Measurements from ENCODE around the gene SLC19A1.

The SLC19A1 gene

GRCh38 chr21:45572783-45573451 lies 30.7 kb upstream of the SLC19A1 start:
- no peak for TF ChIP-seq TEAD4 (IDR thresholded peaks at IDR 0.05)
- TF ChIP-seq RAD21 (IDR thresholded peaks at IDR 0.05; ENCODE audit: low read depth) = no peak
- no peak for TF ChIP-seq YY1 (IDR thresholded peaks at IDR 0.05; ENCODE audit: low read depth)
- no peak for TF ChIP-seq FOXM1 (IDR thresholded peaks at IDR 0.05; ENCODE audit: borderline replicate concordance, low read depth)
- no peak for TF ChIP-seq TAF1 (IDR thresholded peaks at IDR 0.05; ENCODE audit: low read depth)
- no peak for TF ChIP-seq TCF12 (IDR thresholded peaks at IDR 0.05; ENCODE audit: low read depth)
- TF ChIP-seq CREB1 (IDR thresholded peaks at IDR 0.05; ENCODE audit: low read depth) = no peak
- TF ChIP-seq USF1 (IDR thresholded peaks at IDR 0.05) = no peak

GRCh38 chr21:45572231-45572630 lies 30.0 kb upstream of the SLC19A1 start:
- TF ChIP-seq ZBTB7A (IDR thresholded peaks at IDR 0.05; ENCODE audit: low read depth) = no peak
- TF ChIP-seq USF1 (IDR thresholded peaks at IDR 0.05) = no peak
- no peak for TF ChIP-seq RAD21 (IDR thresholded peaks at IDR 0.05; ENCODE audit: low read depth)
- TF ChIP-seq NFIC (IDR thresholded peaks at IDR 0.05) = no peak
- no peak for TF ChIP-seq YY1 (IDR thresholded peaks at IDR 0.05; ENCODE audit: low read depth)
- TF ChIP-seq TAF1 (IDR thresholded peaks at IDR 0.05; ENCODE audit: low read depth) = no peak

GRCh38 chr21:45571641-45572040 lies 29.4 kb upstream of the SLC19A1 start:
- TF ChIP-seq FOXM1 (IDR thresholded peaks at IDR 0.05; ENCODE audit: borderline replicate concordance, low read depth) (no peak), REST (IDR thresholded peaks at IDR 0.05; ENCODE audit: low read depth) (no peak), ZBTB7A (IDR thresholded peaks at IDR 0.05; ENCODE audit: low read depth) (no peak), EP300 (IDR thresholded peaks at IDR 0.05; ENCODE audit: borderline replicate concordance) (no peak), RAD21 (IDR thresholded peaks at IDR 0.05; ENCODE audit: low read depth) (no peak), TCF12 (IDR thresholded peaks at IDR 0.05; ENCODE audit: low read depth) (no peak), MAX (IDR thresholded peaks at IDR 0.05) (no peak), EGR1 (IDR thresholded peaks at IDR 0.05) (no peak), TEAD4 (IDR thresholded peaks at IDR 0.05) (no peak), CEBPB (IDR thresholded peaks at IDR 0.05) (no peak), NFIC (IDR thresholded peaks at IDR 0.05) (no peak), USF1 (IDR thresholded peaks at IDR 0.05) (no peak), YY1 (IDR thresholded peaks at IDR 0.05; ENCODE audit: low read depth) (no peak), CREB1 (IDR thresholded peaks at IDR 0.05; ENCODE audit: low read depth) (no peak), TAF1 (IDR thresholded peaks at IDR 0.05; ENCODE audit: low read depth) (no peak)

- no peak for TF ChIP-seq REST (IDR thresholded peaks at IDR 0.05; ENCODE audit: low read depth)
- no peak for TF ChIP-seq EGR1 (IDR thresholded peaks at IDR 0.05)
- no peak for TF ChIP-seq TCF12 (IDR thresholded peaks at IDR 0.05; ENCODE audit: low read depth)
- no peak for TF ChIP-seq CEBPB (IDR thresholded peaks at IDR 0.05)
- TF ChIP-seq TAF1 (IDR thresholded peaks at IDR 0.05; ENCODE audit: low read depth) = no peak
- no peak for TF ChIP-seq USF1 (IDR thresholded peaks at IDR 0.05)
- TF ChIP-seq EP300 (IDR thresholded peaks at IDR 0.05; ENCODE audit: borderline replicate concordance) = no peak
- TF ChIP-seq FOXM1 (IDR thresholded peaks at IDR 0.05; ENCODE audit: borderline replicate concordance, low read depth) = no peak
- TF ChIP-seq YY1 (IDR thresholded peaks at IDR 0.05; ENCODE audit: low read depth) = no peak
- no peak for TF ChIP-seq CREB1 (IDR thresholded peaks at IDR 0.05; ENCODE audit: low read depth)
- TF ChIP-seq NFIC (IDR thresholded peaks at IDR 0.05) = no peak
- no peak for TF ChIP-seq ZBTB7A (IDR thresholded peaks at IDR 0.05; ENCODE audit: low read depth)
- TF ChIP-seq MAX (IDR thresholded peaks at IDR 0.05) = no peak
- TF ChIP-seq TEAD4 (IDR thresholded peaks at IDR 0.05) = no peak
- no peak for TF ChIP-seq RAD21 (IDR thresholded peaks at IDR 0.05; ENCODE audit: low read depth)
Observed at GRCh38 chr21:45570826-45571601, 28.8 kb upstream of the SLC19A1 start.

Data from Ishikawa (cell line).